ENCODE results near the gene CCR7.

GRCh38 chr17:40547079-40547784, 18.0 kb downstream of the CCR7 start:
- TF ChIP-seq EP300 (IDR thresholded peaks at IDR 0.05) (no peak), CTCF (IDR thresholded peaks at IDR 0.05) (no peak)

All from tibial nerve (tissue), 4 donors.